IMR-90 (cell line): ENCODE results near the gene DLL4.

Source experiments
- CEBPB ChIP-seq: IDR thresholded peaks from 2 replicates; pipeline ENCODE4 v1.6.1; 2012; ENCODE audit warnings: low read depth, low read length, improper control_type of control experiment
- CHD1 ChIP-seq: IDR thresholded peaks from 2 replicates; pipeline ENCODE4 v1.6.1; 2012; ENCODE audit warnings: low read depth, low read length, improper control_type of control experiment
- CTCF ChIP-seq: conservative IDR thresholded peaks from 2 replicates; pipeline ENCODE4 v1.5.1; 2012; ENCODE audit warnings: mild to moderate bottlenecking, low read depth, low read length, improper control_type of control experiment
- FOS ChIP-seq: fragments of 150-350 bp; IDR thresholded peaks from 2 replicates; pipeline ENCODE4 v1.6.1; 2016; ENCODE audit warnings: low read depth, low read length
- NFE2L2 ChIP-seq: fragments of 150-350 bp; IDR thresholded peaks from 2 replicates; pipeline ENCODE4 v1.6.1; 2016; ENCODE audit warnings: low read depth, mild to moderate bottlenecking, low read length
- POLR2A ChIP-seq: IDR thresholded peaks from 2 replicates; pipeline ENCODE4 v1.6.1; 2012; ENCODE audit warnings: mild to moderate bottlenecking, low read depth, low read length
- SMC3 ChIP-seq: fragments of 150-350 bp; IDR thresholded peaks from 2 replicates; pipeline ENCODE4 v1.6.1; 2016; ENCODE audit warnings: low read depth, mild to moderate bottlenecking, antibody characterized with exemption, low read length, moderate library complexity

DNA sequence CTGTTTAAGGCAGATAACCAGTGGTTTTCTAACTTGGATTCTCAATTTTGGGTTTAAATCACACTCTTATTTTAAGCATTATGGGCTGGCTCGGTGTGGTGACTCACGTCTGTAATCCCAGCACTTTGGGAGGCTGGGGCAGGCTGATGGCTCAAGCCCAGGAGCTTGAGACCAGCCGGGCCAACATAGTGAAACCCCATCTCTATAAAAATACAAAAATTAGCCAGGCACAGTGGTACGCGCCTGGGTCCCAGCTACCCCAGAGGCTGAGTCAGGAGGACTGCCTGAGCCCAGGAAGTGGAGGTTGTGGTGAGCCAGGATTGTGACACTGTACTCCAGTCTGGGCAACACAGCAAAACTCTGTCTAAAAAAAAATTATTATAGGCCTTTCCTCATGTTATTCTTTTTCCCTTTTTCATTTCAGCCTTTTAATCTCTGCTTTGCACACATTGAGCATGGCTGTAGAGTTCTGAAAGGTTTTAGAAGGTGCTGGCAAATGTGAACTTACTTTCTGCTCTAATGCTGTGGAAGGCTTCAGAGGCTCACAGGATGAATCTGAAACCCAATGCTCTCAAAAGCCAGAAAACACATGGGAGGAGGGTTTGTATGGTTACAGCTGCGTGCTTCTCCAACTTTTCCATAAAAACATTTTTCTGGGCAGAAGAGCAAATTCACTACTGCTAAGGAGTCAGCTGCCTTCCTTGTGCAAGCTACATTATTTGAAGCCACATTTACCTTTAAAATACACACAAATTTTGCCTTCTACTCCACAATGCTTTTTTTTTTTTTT lies 56.6 kb downstream of the DLL4 start:
- no peak for TF ChIP-seq CTCF
- no peak for TF ChIP-seq SMC3
- TF ChIP-seq CHD1: no peak
- no peak for TF ChIP-seq CEBPB
- TF ChIP-seq NFE2L2: no peak
- peak; percentile 49; the same call in 1 of the 2 replicates for TF ChIP-seq FOS
- no peak for TF ChIP-seq POLR2A
